Activated CD8-positive, alpha-beta memory T cell treated with anti-CD3 and anti-CD28 coated beads for 1 hour (primary cell): ENCODE measurements around the gene ELOVL7.
"Not testable (repeated sequence)": the region's sequence is repeated elsewhere in the genome, so short reads cannot be mapped to it uniquely, and the experiment has no call there.

Experiments
- DNase-seq, 2 donors: peaks; one replicate each; pipeline ENCODE4 v3.0.0-alpha.2; 2020; ENCODE audit warnings: low read depth in 1 of 2; ENCODE audit errors: extremely low read depth in 1 of 2

ELOVL7 gene

GRCh38 chr5:60830581-60831127 lies 13.4 kb downstream of the ELOVL7 start:
- no peak for DNase-seq

GRCh38 chr5:60829490-60830266 lies 14.4 kb downstream of the ELOVL7 start:
- DNase-seq = no peak

- no peak for DNase-seq
These were observed 16.9 kb downstream of the ELOVL7 start for GRCh38 chr5:60827201-60827600.

- no peak for DNase-seq
These were observed 17.4 kb downstream of the ELOVL7 start for GRCh38 chr5:60826653-60827052.

DNA sequence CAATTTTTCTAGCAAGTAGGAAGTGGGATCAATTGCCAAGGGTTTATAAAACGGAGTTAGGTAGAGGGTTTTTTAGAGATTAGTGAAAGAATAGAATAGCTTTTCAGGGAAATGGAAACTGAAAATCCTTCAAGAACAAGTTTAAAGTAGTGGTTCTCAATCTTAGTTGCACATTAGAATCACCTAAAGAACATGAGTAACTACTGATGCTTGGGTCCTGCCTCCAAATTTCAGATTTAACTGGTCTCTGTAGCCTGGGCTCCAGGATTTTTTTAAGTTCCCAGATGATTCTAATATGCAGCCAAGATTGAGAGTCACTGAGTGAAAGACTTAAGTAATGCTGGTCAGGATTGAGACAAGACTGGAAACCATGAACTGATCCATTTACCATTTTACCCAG lies 20.5 kb downstream of the ELOVL7 start:
- DNase-seq = no peak

GRCh38 chr5:60822285-60822556 lies 21.8 kb downstream of the ELOVL7 start:
- no peak for DNase-seq

- DNase-seq = no peak
These were observed 22.4 kb downstream of the ELOVL7 start for GRCh38 chr5:60821488-60822284.

DNA sequence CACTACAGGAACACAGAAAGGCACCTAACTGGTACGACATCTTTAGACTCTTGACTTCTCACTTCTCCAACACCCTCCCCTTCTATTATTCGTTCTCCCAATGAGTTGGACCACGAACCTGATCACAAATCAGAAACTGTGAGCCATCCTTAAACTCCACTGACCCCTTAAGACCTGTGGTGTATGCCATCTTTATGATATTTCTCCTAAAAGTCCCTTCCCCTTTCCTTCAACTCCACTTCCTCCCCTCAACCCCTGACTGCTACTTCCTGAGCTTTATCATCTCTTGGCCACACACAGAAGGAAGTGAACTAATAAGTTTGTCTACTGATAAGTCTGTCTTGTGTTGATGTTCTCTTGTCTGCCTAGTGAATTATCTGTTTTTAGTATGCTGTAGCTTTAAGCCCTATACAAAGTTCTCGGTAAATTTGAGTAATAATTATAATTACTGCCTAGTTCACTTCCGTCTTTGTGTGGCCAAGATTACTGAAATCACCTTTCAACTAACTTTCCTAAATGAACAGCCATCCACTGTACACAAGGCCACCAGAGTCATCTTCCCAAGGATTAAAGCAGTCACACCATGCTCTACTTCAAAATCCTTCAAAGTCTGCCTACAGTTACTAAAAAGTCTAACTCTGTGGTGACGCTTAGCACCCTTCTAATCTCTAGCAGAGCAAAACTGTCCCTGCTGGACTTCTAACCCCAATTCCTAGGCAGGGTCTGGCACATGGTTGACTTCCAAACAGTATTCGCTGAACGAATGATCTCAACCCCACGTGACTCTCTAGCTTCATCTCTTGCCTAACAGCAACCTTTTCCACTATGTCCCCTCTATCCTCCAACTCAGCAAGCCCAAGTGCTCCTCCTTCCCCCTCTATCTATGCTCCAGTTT lies 23.2 kb downstream of the ELOVL7 start:
- DNase-seq = no peak

- not testable (repeated sequence) for DNase-seq
These were observed 27.9 kb downstream of the ELOVL7 start for GRCh38 chr5:60816138-60816537.

DNA sequence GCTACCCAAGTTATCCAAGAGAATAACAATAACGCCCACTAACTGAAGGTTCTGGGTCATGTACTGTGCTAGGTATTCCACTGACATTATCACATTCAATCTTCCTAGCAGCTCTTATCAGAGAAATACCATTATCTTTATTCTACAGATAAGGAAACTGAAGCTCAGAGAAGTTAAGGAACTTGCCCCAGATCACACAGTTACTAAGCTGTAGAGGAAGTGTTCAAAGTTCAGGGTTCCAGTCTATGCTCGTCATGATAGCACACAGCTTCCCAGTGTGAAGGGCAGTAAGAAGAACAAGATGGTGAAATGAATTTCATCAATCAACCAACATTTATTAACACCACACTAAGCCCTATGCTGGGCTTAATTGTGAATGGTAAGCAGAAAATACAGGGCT lies 29.6 kb downstream of the ELOVL7 start:
- DNase-seq = no peak

- no peak for DNase-seq
These were observed 31.6 kb downstream of the ELOVL7 start for GRCh38 chr5:60812426-60812825.

DNA sequence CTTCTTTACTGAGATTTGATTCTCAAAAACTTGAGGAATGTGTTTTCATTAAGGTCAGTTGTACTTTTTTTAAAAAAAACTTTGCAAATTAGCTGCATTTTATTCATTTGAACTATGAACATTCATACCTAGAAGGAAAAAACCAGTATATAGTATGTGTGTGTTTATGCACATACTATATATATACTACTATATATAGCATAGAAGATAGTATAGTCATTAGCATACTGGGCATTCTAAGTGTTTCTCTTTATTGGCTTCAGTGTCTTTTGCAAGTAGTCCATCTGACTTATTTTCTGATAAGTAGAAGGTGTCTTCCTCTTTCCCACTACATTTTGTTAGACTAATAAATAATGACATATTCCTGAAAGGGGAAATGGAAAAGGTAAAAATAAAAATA lies 33.0 kb downstream of the ELOVL7 start:
- no peak for DNase-seq

DNA sequence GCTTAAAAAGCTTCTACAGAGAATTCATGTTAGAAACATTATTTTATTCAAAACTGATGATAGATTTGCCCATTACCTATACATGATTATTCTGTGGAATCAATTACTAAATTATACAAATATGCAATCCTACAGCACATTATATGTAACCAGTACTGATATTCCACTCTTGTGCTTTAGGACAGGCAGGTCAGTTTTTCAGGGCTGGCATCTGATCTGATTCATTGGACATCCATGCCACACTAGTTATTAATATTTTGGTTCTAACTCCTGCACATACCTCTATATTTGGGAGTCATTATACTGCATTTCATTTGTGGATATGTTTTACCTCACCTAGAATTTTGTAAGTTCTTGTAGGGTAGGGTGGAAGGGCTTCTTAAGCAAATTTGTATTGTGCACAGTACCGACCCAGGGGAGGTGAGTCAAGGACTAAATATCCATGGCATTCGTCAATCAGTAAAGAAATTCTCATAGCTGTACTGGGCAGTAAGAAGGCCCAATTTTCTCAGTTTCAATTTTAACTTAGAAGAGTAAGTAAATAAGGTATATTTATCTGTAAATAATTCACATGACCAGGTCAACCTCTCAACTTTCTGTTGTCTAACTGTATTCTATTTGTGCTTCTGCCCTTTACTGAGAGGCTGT lies 33.5 kb downstream of the ELOVL7 start:
- DNase-seq = no peak

DNA sequence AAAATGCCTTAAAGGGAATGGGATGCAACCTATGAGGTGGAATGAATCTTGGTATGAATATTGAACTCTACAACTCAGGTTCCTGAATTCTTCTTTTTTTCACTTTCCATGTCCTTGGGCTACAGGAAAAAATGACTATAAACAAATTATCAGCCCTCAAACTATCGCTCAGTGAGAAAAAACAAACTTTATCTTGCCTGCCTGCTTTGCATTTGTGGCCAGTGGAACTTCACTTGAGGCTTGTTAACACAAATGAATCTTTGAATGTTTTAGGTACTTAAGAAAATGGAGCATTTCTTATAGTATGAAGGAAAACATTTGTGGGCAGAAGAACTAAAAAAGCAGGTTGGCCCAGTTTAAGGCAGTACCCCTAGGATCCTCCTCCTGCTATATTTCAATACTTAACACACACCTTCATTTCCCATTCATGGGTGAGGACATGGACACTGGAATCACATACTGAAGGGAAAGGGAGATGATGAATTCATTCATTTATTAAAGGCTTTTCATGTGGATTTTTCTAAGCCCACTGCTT lies 34.1 kb downstream of the ELOVL7 start:
- no peak for DNase-seq

DNA sequence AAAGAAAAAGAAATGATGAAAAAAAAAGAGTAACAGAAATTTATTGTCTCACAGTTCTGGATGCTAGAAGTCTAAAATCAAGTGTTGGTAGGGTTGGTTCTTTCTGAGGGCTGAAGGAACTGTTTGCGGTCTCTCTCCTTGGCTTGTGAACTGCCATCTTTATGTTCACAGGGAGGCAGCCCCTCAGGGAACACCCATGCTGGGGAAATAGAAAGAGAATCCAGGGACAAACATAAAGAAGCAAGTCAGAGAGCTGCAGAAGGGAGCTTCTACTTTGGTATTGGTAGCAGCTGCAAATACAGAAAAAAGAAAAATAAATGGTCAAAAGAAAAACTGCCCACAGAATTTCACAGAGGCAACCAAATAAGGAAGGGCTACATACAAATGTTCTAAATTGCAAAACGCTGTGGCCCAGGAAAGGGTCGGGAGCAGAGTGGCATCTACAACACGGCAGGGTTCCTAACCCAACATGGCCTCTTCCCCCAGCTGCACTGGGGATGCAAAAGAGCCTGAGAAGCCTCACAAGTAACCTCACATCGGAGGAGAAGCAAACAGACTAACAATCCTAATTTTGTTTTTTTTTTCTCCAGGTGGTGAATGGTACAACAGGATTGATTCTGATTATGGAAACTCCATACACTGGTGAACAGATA lies 37.4 kb downstream of the ELOVL7 start:
- no peak for DNase-seq

DNA sequence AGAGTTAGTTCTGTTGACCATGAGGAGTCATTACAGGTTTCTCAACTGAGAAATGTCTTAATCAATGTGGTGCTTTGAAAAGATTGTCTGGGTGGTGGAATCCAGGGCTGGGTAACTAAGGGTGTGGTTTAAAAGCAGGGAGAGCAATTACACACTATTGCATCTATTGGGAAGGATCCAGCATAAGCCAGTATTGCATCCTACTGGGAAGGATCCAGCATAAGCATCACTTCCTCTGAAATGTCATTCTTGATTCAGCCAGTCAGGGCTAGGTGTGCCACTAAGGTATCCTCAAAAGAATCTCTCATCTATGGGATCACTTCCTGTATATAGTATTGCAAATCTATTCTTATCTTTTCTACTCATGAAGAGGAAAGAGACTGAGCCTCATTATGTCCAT lies 38.6 kb downstream of the ELOVL7 start:
- no peak for DNase-seq

DNA sequence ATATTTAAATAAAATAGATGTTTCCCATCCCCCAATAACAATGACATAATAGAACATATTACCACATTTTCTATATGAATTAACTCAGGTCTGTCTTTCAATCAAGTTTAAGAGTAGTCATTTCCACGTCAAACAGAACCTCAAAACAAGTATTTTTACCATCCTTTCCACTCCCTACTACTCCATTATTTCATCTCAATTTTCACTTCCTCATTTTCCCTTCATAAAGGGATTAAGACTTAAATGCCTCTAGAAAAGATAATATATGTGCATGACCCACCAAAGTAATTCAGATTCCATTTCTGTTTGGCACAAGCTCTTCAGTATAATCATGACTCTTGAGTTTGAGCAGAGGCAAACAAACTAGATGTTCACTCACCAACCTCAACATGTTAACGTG lies 40.4 kb downstream of the ELOVL7 start:
- DNase-seq = no peak

- DNase-seq = no peak
These were observed 41.1 kb downstream of the ELOVL7 start for GRCh38 chr5:60802986-60803385.

DNA sequence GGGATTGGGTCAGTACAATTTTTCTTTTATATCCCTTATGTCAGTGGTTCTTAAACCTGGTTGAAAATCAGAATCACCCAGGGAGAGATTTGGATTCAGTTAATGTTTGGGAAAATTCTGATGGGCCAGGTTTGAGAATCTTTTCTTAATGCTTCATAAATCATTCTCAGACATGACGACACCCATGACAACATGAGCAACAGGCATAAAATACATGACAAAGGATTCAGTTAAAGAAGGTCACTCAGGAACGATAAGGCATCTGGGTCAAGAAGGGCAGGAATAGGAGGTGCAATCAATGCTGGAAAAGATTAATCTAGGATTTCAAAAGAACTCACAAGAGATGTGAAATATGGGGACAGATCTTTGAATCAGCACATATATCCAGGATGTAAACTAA lies 41.8 kb downstream of the ELOVL7 start:
- DNase-seq = no peak
